ENCODE results near the gene TASP1. TPM values are rescaled to one million over a fixed set of nuclear protein-coding genes. Genes with fewer than 3 reads are reported as not detected.

The TASP1 gene
- total and polyA plus RNA-seq, 4 donors, result 2.5 to 10.0 (median 4.7) TPM

DNA sequence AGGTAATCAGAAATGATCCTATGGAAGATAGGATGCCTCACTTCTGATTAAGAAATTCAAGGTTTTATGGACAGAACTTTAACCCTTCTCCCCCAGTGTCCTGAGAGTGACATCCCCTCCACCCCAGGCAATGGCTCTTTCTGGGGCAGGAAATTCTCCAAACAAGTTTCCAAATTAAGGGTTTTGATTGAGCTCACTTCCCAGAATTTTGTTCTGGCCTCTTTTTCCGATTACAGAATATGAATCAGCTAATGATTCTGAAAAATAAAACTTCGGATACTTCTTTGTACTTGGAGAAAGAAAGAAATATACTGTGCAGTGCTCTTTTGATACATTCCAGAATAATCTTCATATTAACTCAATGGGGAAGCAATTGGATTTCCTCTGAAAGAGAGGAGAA, 32.8 kb upstream of the TASP1 start:
- no peaks in the 10 kb centered on the region for H3K36me3 ChIP-seq (ENCODE audit: control insufficient read depth in 4 of 4, insufficient read depth in 3 of 4, low read depth in 1 of 4, low read length in 3 of 4)

DNA sequence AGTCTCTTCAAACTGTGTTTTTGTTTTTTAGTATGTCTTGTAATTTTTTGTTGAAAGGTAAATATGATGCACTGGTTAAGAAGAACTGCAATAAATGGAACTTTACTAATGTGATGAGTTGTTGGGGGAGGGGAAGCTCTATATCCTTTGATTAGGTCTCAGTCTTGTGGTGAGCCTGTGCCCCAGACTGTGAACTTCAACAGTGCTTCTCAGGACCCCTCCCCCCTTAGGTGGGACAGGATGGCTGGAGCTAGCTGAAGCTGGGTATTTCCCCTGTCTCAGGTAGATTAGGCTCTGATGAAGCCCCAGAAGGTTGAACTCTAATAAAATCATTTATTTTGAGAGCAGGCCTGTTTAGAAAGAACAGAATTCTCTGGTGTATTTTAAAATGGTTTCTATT, 31.4 kb upstream of the TASP1 start:
- TF ChIP-seq HNF4A (conservative IDR thresholded peaks at IDR 0.05) (no peak), FOXA2 (IDR thresholded peaks at IDR 0.05) (no peak), HNF4G (IDR thresholded peaks at IDR 0.05) (no peak), EGR1 (IDR thresholded peaks at IDR 0.05; ENCODE audit: low read depth in 2 of 2) (no peak)
- TF ChIP-seq, protein P1, sequence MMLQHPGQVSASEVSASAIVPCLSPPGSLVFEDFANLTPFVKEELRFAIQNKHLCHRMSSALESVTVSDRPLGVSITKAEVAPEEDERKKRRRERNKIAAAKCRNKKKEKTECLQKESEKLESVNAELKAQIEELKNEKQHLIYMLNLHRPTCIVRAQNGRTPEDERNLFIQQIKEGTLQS (IDR thresholded peaks at IDR 0.05), result no peak

More for the DNA sequence above, 32.8 kb upstream of the TASP1 start:
- Histone ChIP-seq H3K4me3 (ENCODE audit: low read depth in 1 of 3, low read length in 3 of 3) (no peak overlapping the region), H3K27me3 (ENCODE audit: control insufficient read depth in 4 of 4, insufficient read depth in 4 of 4, low read length in 3 of 4) (no peaks in the 10 kb centered on the region), H3K27ac (ENCODE audit: low read depth in 1 of 2, low read length in 2 of 2) (no peak overlapping the region), H3K9me3 (ENCODE audit: control insufficient read depth in 4 of 4, low read length in 3 of 4) (no peaks in the 10 kb centered on the region), H3K9ac (ENCODE audit: low read depth in 1 of 2, low read length in 2 of 2) (no peak overlapping the region), H3K4me1 (ENCODE audit: control insufficient read depth in 4 of 4, insufficient read depth in 4 of 4, low read length in 3 of 4) (peaks cover 0 to 5% (median under 1%) of the 10 kb centered on the region in 4 donors)
- no peak for TF ChIP-seq GABPA (IDR thresholded peaks at IDR 0.05 in 1 of 2, conservative IDR thresholded peaks at IDR 0.05 in 1 of 2)
- TF ChIP-seq FOXA1 (IDR thresholded peaks at IDR 0.05), result no peak
- TF ChIP-seq, protein P1 (IDR thresholded peaks at IDR 0.05), result no peak
- TF ChIP-seq, protein P2, sequence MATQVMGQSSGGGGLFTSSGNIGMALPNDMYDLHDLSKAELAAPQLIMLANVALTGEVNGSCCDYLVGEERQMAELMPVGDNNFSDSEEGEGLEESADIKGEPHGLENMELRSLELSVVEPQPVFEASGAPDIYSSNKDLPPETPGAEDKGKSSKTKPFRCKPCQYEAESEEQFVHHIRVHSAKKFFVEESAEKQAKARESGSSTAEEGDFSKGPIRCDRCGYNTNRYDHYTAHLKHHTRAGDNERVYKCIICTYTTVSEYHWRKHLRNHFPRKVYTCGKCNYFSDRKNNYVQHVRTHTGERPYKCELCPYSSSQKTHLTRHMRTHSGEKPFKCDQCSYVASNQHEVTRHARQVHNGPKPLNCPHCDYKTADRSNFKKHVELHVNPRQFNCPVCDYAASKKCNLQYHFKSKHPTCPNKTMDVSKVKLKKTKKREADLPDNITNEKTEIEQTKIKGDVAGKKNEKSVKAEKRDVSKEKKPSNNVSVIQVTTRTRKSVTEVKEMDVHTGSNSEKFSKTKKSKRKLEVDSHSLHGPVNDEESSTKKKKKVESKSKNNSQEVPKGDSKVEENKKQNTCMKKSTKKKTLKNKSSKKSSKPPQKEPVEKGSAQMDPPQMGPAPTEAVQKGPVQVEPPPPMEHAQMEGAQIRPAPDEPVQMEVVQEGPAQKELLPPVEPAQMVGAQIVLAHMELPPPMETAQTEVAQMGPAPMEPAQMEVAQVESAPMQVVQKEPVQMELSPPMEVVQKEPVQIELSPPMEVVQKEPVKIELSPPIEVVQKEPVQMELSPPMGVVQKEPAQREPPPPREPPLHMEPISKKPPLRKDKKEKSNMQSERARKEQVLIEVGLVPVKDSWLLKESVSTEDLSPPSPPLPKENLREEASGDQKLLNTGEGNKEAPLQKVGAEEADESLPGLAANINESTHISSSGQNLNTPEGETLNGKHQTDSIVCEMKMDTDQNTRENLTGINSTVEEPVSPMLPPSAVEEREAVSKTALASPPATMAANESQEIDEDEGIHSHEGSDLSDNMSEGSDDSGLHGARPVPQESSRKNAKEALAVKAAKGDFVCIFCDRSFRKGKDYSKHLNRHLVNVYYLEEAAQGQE (IDR thresholded peaks at IDR 0.05), result no peak
- TF ChIP-seq RXRA (IDR thresholded peaks at IDR 0.05), result no peak
- no peak for TF ChIP-seq HNF4G (IDR thresholded peaks at IDR 0.05)
- TF ChIP-seq, protein P3, sequence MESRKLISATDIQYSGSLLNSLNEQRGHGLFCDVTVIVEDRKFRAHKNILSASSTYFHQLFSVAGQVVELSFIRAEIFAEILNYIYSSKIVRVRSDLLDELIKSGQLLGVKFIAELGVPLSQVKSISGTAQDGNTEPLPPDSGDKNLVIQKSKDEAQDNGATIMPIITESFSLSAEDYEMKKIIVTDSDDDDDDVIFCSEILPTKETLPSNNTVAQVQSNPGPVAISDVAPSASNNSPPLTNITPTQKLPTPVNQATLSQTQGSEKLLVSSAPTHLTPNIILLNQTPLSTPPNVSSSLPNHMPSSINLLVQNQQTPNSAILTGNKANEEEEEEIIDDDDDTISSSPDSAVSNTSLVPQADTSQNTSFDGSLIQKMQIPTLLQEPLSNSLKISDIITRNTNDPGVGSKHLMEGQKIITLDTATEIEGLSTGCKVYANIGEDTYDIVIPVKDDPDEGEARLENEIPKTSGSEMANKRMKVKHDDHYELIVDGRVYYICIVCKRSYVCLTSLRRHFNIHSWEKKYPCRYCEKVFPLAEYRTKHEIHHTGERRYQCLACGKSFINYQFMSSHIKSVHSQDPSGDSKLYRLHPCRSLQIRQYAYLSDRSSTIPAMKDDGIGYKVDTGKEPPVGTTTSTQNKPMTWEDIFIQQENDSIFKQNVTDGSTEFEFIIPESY (IDR thresholded peaks at IDR 0.05), result no peak
- no peak for TF ChIP-seq EGR1 (IDR thresholded peaks at IDR 0.05; ENCODE audit: low read depth in 2 of 2)
- TF ChIP-seq, protein P4, sequence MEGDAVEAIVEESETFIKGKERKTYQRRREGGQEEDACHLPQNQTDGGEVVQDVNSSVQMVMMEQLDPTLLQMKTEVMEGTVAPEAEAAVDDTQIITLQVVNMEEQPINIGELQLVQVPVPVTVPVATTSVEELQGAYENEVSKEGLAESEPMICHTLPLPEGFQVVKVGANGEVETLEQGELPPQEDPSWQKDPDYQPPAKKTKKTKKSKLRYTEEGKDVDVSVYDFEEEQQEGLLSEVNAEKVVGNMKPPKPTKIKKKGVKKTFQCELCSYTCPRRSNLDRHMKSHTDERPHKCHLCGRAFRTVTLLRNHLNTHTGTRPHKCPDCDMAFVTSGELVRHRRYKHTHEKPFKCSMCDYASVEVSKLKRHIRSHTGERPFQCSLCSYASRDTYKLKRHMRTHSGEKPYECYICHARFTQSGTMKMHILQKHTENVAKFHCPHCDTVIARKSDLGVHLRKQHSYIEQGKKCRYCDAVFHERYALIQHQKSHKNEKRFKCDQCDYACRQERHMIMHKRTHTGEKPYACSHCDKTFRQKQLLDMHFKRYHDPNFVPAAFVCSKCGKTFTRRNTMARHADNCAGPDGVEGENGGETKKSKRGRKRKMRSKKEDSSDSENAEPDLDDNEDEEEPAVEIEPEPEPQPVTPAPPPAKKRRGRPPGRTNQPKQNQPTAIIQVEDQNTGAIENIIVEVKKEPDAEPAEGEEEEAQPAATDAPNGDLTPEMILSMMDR (IDR thresholded peaks at IDR 0.05; ENCODE audit: low read depth, low read length, missing input control), result no peak
- TF ChIP-seq, protein P5, sequence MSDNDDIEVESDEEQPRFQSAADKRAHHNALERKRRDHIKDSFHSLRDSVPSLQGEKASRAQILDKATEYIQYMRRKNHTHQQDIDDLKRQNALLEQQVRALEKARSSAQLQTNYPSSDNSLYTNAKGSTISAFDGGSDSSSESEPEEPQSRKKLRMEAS (IDR thresholded peaks at IDR 0.05), result no peak
- no peak for TF ChIP-seq HNF4A (conservative IDR thresholded peaks at IDR 0.05)
- no peak for TF ChIP-seq NR2F2 (IDR thresholded peaks at IDR 0.05)
- TF ChIP-seq RAD21 (IDR thresholded peaks at IDR 0.05), result no peak
- no peak for TF ChIP-seq YY1 (IDR thresholded peaks at IDR 0.05)
- no peak for TF ChIP-seq TAF1 (conservative IDR thresholded peaks at IDR 0.05)
- no peak for TF ChIP-seq JUND (IDR thresholded peaks at IDR 0.05)
- WGBS, result 86% methylated on average over 2 of the region's 2 CpGs
- DNase-seq (ENCODE audit: low spot score), result no peak

More for the DNA sequence above, 31.4 kb upstream of the TASP1 start:
- no peaks in the 10 kb centered on the region for H3K36me3 ChIP-seq (ENCODE audit: control insufficient read depth in 4 of 4, insufficient read depth in 3 of 4, low read depth in 1 of 4, low read length in 3 of 4)
- no peak overlapping the region for H3K4me3 ChIP-seq (ENCODE audit: low read depth in 1 of 3, low read length in 3 of 3)
- H3K9me3 ChIP-seq (ENCODE audit: control insufficient read depth in 4 of 4, low read length in 3 of 4), result no peaks in the 10 kb centered on the region
- H3K27ac ChIP-seq (ENCODE audit: low read depth in 1 of 2, low read length in 2 of 2), result no peak overlapping the region
- no peak for DNase-seq (ENCODE audit: low spot score)
- H3K27me3 ChIP-seq (ENCODE audit: control insufficient read depth in 4 of 4, insufficient read depth in 4 of 4, low read length in 3 of 4), result no peaks in the 10 kb centered on the region
- H3K4me1 ChIP-seq (ENCODE audit: control insufficient read depth in 4 of 4, insufficient read depth in 4 of 4, low read length in 3 of 4), result peaks cover 0 to 5% (median under 1%) of the 10 kb centered on the region in 4 donors
- no peak overlapping the region for H3K9ac ChIP-seq (ENCODE audit: low read depth in 1 of 2, low read length in 2 of 2)
